Measurements from ENCODE around the gene EMD.
"Not testable (repeated sequence)": the region's sequence is repeated elsewhere in the genome, so short reads cannot be mapped to it uniquely, and the experiment has no call there.

The EMD gene

GRCh38 chrX:154375156-154375504 is 4.0 kb upstream of the EMD start:
- no peaks in the 10 kb centered on the region for H3K27me3 Mint-ChIP-seq
- H3K9me3 Mint-ChIP-seq, result no peaks in the 10 kb centered on the region
- no peak for ATAC-seq
- DNase-seq, result no peak
- H3K4me3 Mint-ChIP-seq, result peak overlapping the region; percentile 35 to 68
- H3K4me1 Mint-ChIP-seq, result peaks cover 38% of the 10 kb centered on the region
- H3K27ac Mint-ChIP-seq, result peak overlapping the region; percentile 27 to 33

- H3K27ac Mint-ChIP-seq, result no peak overlapping the region
- ATAC-seq (no peak), DNase-seq (no peak)
- H3K4me3 Mint-ChIP-seq, result no peak overlapping the region
- peaks cover 51% of the 10 kb centered on the region for H3K4me1 Mint-ChIP-seq
- H3K27me3 Mint-ChIP-seq, result no peaks in the 10 kb centered on the region
- H3K9me3 Mint-ChIP-seq, result no peaks in the 10 kb centered on the region
Measured at GRCh38 chrX:154376774-154377173, 2.3 kb upstream of the EMD start.

GRCh38 chrX:154378059-154378798 is 866 bp upstream of the EMD start:
- DNase-seq, result no peak
- ATAC-seq, result peak; percentile 16
- Mint-ChIP-seq H3K27ac (peak overlapping the region; percentile 25 to 76), H3K27me3 (no peaks in the 10 kb centered on the region), H3K4me3 (peak overlapping the region; percentile 78 to 90), H3K4me1 (peaks cover 47% of the 10 kb centered on the region), H3K9me3 (no peaks in the 10 kb centered on the region)

GRCh38 chrX:154379569-154379951 is 465 bp downstream of the EMD start:
- no peak for ATAC-seq
- Mint-ChIP-seq H3K4me3 (peak overlapping the region; percentile 90), H3K9me3 (no peaks in the 10 kb centered on the region), H3K27me3 (no peaks in the 10 kb centered on the region), H3K27ac (peak overlapping the region; percentile 92 to 97), H3K4me1 (peaks cover 58% of the 10 kb centered on the region)
- DNase-seq, result no peak

GRCh38 chrX:154380153-154380552 is 1.1 kb downstream of the EMD start:
- no peaks in the 10 kb centered on the region for H3K27me3 Mint-ChIP-seq
- no peak for ATAC-seq
- H3K4me1 Mint-ChIP-seq, result peaks cover 58% of the 10 kb centered on the region
- DNase-seq, result no peak
- H3K9me3 Mint-ChIP-seq, result no peaks in the 10 kb centered on the region
- H3K4me3 Mint-ChIP-seq, result peak overlapping the region; percentile 90
- peak overlapping the region; percentile 92 to 97 for H3K27ac Mint-ChIP-seq

GRCh38 chrX:154380787-154381186 is 1.7 kb downstream of the EMD start:
- Mint-ChIP-seq H3K4me3 (peak overlapping the region; percentile 90), H3K4me1 (peaks cover 57% of the 10 kb centered on the region), H3K27me3 (no peaks in the 10 kb centered on the region), H3K27ac (peak overlapping the region in 1 of 2 donors; percentile 75), H3K9me3 (no peaks in the 10 kb centered on the region)
- no peak for ATAC-seq
- no peak for DNase-seq

- Mint-ChIP-seq H3K27me3 (no peaks in the 10 kb centered on the region), H3K4me1 (peaks cover 55% of the 10 kb centered on the region), H3K9me3 (no peaks in the 10 kb centered on the region), H3K27ac (no peak overlapping the region), H3K4me3 (peak overlapping the region in 1 of 2 donors; percentile 10)
- DNase-seq (no peak), ATAC-seq (no peak)
Measured at GRCh38 chrX:154381271-154381670, 2.2 kb downstream of the EMD start.

- H3K4me1 Mint-ChIP-seq, result peaks cover 43% of the 10 kb centered on the region
- DNase-seq (no peak), ATAC-seq (no peak)
- H3K27me3 Mint-ChIP-seq, result no peaks in the 10 kb centered on the region
- no peaks in the 10 kb centered on the region for H3K9me3 Mint-ChIP-seq
- H3K4me3 Mint-ChIP-seq, result no peak overlapping the region
- H3K27ac Mint-ChIP-seq, result no peak overlapping the region
Measured at GRCh38 chrX:154382483-154383069, 3.5 kb downstream of the EMD start.

GRCh38 chrX:154383359-154384283 is 4.5 kb downstream of the EMD start:
- Mint-ChIP-seq H3K27ac (peak overlapping the region in 1 of 2 donors; percentile 60), H3K4me3 (no peak overlapping the region), H3K4me1 (peaks cover 39% of the 10 kb centered on the region), H3K27me3 (no peaks in the 10 kb centered on the region), H3K9me3 (no peaks in the 10 kb centered on the region)
- DNase-seq (no peak), ATAC-seq (no peak)

- Mint-ChIP-seq H3K4me3 (peak overlapping the region in 1 of 2 donors; percentile 10), H3K9me3 (no peaks in the 10 kb centered on the region), H3K27me3 (no peaks in the 10 kb centered on the region), H3K4me1 (peaks cover 39% of the 10 kb centered on the region), H3K27ac (no peak overlapping the region)
- no peak for ATAC-seq
- no peak for DNase-seq
Measured at GRCh38 chrX:154384284-154384892, 5.3 kb downstream of the EMD start.

- H3K27me3 Mint-ChIP-seq, H3K4me3 Mint-ChIP-seq, H3K27ac Mint-ChIP-seq, H3K9me3 Mint-ChIP-seq, DNase-seq: not testable (repeated sequence)
- ATAC-seq, result peak; percentile 61
- peaks cover 16% of the 10 kb centered on the region for H3K4me1 Mint-ChIP-seq
Measured at GRCh38 chrX:154388094-154388493, 9.0 kb downstream of the EMD start.

GRCh38 chrX:154388649-154389048 is 9.6 kb downstream of the EMD start:
- DNase-seq, H3K9me3 Mint-ChIP-seq, H3K27me3 Mint-ChIP-seq, H3K27ac Mint-ChIP-seq, H3K4me3 Mint-ChIP-seq: not testable (repeated sequence)
- ATAC-seq, result peak; percentile 50
- peaks cover 11% of the 10 kb centered on the region for H3K4me1 Mint-ChIP-seq

- not testable (repeated sequence) for H3K27me3 Mint-ChIP-seq, H3K4me3 Mint-ChIP-seq, H3K4me1 Mint-ChIP-seq, H3K27ac Mint-ChIP-seq, H3K9me3 Mint-ChIP-seq
- peak in 1 of 2 donors; percentile 23 for DNase-seq
- peak; percentile 75 for ATAC-seq
Measured at GRCh38 chrX:154389812-154390747, 11.0 kb downstream of the EMD start.

GRCh38 chrX:154396363-154396762 is 17.3 kb downstream of the EMD start:
- not testable (repeated sequence) for H3K9me3 Mint-ChIP-seq, H3K27me3 Mint-ChIP-seq, DNase-seq, ATAC-seq
- Mint-ChIP-seq H3K4me1 (peaks cover 30% of the 10 kb centered on the region), H3K27ac (peak overlapping the region in 1 of 2 donors; percentile 48), H3K4me3 (peak overlapping the region in 1 of 2 donors; percentile 99)

Measured in stimulated activated naive CD8-positive, alpha-beta T cell treated with anti-CD3 and anti-CD28 coated beads, Interleukin-15, amount 100 ng/mL, for 72 hours (primary cell).